Calu3 (cell line): Measurements from ENCODE around the gene IL25. TPM values are rescaled to one million over a fixed set of nuclear protein-coding genes. Genes with fewer than 3 reads are reported as not detected.

Experiments used
- BruUV-seq: library from RNA; stranded (reverse); fragments of 400-500 nt; replicated peaks from 2 replicates; lab custom pipeline; 2021; lab: Mats Ljungman, UMichigan
- CTCF ChIA-PET: fragments of 300-600 bp; sonication (Branson Sonifier 250); formaldehyde crosslinking; loops from one replicate; lab custom pipeline; 2022; ENCODE audit warnings: antibody characterized with exemption; lab: Charles Lee
- DNase-seq: peaks from one replicate; pipeline ENCODE4 v3.0.0; 2022
- H3K27ac Mint-ChIP-seq: one replicate; pipeline ENCODE4 v1.8.0; 2022; ENCODE audit warnings: mixed read lengths; ENCODE audit not compliant: unreplicated experiment
- H3K27me3 Mint-ChIP-seq: one replicate; pipeline ENCODE4 v1.8.0; 2022; ENCODE audit warnings: mixed read lengths; ENCODE audit not compliant: unreplicated experiment
- H3K36me3 Mint-ChIP-seq: one replicate; pipeline ENCODE4 v1.8.0; 2022; ENCODE audit warnings: mild to moderate bottlenecking, moderate library complexity, mixed read lengths; ENCODE audit not compliant: insufficient read depth, unreplicated experiment
- H3K4me1 Mint-ChIP-seq: one replicate; pipeline ENCODE4 v1.8.0; 2022; ENCODE audit warnings: mild to moderate bottlenecking, low read depth, mixed read lengths; ENCODE audit not compliant: unreplicated experiment
- H3K4me3 Mint-ChIP-seq: one replicate; pipeline ENCODE4 v1.8.0; 2022; ENCODE audit warnings: mild to moderate bottlenecking, low read depth, moderate library complexity, mixed read lengths; ENCODE audit not compliant: unreplicated experiment
- H3K9me3 Mint-ChIP-seq: one replicate; pipeline ENCODE4 v1.8.0; 2022; ENCODE audit warnings: low read depth, mixed read lengths; ENCODE audit not compliant: unreplicated experiment
- CTCF ChIP-seq: fragments of 200-600 bp; IDR thresholded peaks from one replicate; pipeline ENCODE4 v1.8.0; 2022; ENCODE audit warnings: antibody characterized with exemption; ENCODE audit not compliant: unreplicated experiment
- intact Hi-C: fragments of 100-400 bp; cut with micrococcal nuclease; formaldehyde crosslinking; loops from one replicate; pipeline ENCODE4 v1.10.0; 2022; ENCODE audit not compliant: unreplicated experiment
- total RNA-seq: library from RNA; stranded (reverse); gene quantifications from 2 replicates; pipeline ENCODE4 v1.2.3, GENCODE V29; 2022

Gene IL25
- total RNA-seq, 1 experiment from 2014 or later: not detected

- Mint-ChIP-seq H3K27me3 (peaks cover 86% of the 10 kb centered on the region), H3K27ac (no peak within 1 kb of the TSS), H3K36me3 (no peaks in the 10 kb centered on the region), H3K9me3 (peaks cover 3% of the 10 kb centered on the region), H3K4me3 (no peak within 1 kb of the TSS), H3K4me1 (no peaks in the 10 kb centered on the region)
- peak; percentile 11 for DNase-seq
- TF ChIP-seq CTCF: no peak
- BruUV-seq: no TSS peak
- CTCF ChIA-PET: no interaction called here
- intact Hi-C loops: no loop called here
These were observed 19.8 kb upstream of the IL25 start, which contains the start of gene SLC22A17 for GRCh38 chr14:23352506-23353432. TSS of gene SLC22A17 (minus strand) at chr14:23352887.

- Mint-ChIP-seq H3K27me3 (peaks cover 85% of the 10 kb centered on the region), H3K27ac (no peak overlapping the region), H3K4me1 (no peaks in the 10 kb centered on the region), H3K36me3 (no peaks in the 10 kb centered on the region), H3K9me3 (peaks cover 3% of the 10 kb centered on the region), H3K4me3 (no peak overlapping the region)
- no TSS peak for BruUV-seq
- CTCF ChIA-PET: no interaction called here
- no peak for TF ChIP-seq CTCF
- no peak for DNase-seq
- intact Hi-C loops: no loop called here
These were observed 19.2 kb upstream of the IL25 start for GRCh38 chr14:23353433-23353780.

GRCh38 chr14:23354990-23355389 lies 17.6 kb upstream of the IL25 start:
- no peaks in the 10 kb centered on the region for H3K4me1 Mint-ChIP-seq
- no TSS peak for BruUV-seq
- H3K36me3 Mint-ChIP-seq: no peaks in the 10 kb centered on the region
- no peak for TF ChIP-seq CTCF
- CTCF ChIA-PET: no interaction called here
- H3K4me3 Mint-ChIP-seq: no peak overlapping the region
- H3K27me3 Mint-ChIP-seq: peaks cover 82% of the 10 kb centered on the region
- no peak for DNase-seq
- intact Hi-C loops: no loop called here
- peaks cover 3% of the 10 kb centered on the region for H3K9me3 Mint-ChIP-seq
- H3K27ac Mint-ChIP-seq: no peak overlapping the region

- peaks cover 3% of the 10 kb centered on the region for H3K9me3 Mint-ChIP-seq
- H3K27me3 Mint-ChIP-seq: peaks cover 82% of the 10 kb centered on the region
- H3K4me3 Mint-ChIP-seq: no peak overlapping the region
- no peak overlapping the region for H3K27ac Mint-ChIP-seq
- BruUV-seq: no TSS peak
- no peak for TF ChIP-seq CTCF
- H3K4me1 Mint-ChIP-seq: no peaks in the 10 kb centered on the region
- DNase-seq: no peak
- intact Hi-C loops: no loop called here
- CTCF ChIA-PET: no interaction called here
- H3K36me3 Mint-ChIP-seq: no peaks in the 10 kb centered on the region
These were observed 16.7 kb upstream of the IL25 start for GRCh38 chr14:23355871-23356435.
